ENCODE measurements around the gene VAV3.

Gene VAV3

GRCh38 chr1:107534632-107535031 lies 430.3 kb downstream of the VAV3 start:
- no peak for DNase-seq (ENCODE audit: low spot score)

- DNase-seq (ENCODE audit: low spot score), result no peak
These were observed 431.5 kb downstream of the VAV3 start for GRCh38 chr1:107533436-107533835.

GRCh38 chr1:107532318-107532717 lies 432.7 kb downstream of the VAV3 start:
- no peak for DNase-seq (ENCODE audit: low spot score)

GRCh38 chr1:107531065-107531908 lies 433.7 kb downstream of the VAV3 start:
- no peak for DNase-seq (ENCODE audit: low spot score)

- no peak for DNase-seq (ENCODE audit: low spot score)
These were observed 434.4 kb downstream of the VAV3 start for GRCh38 chr1:107530543-107530942.

- no peak for DNase-seq (ENCODE audit: low spot score)
These were observed 435.4 kb downstream of the VAV3 start for GRCh38 chr1:107529511-107530149.

GRCh38 chr1:107526524-107527198 lies 438.3 kb downstream of the VAV3 start:
- DNase-seq (ENCODE audit: low spot score), result no peak

- DNase-seq (ENCODE audit: low spot score), result no peak
These were observed 439.0 kb downstream of the VAV3 start for GRCh38 chr1:107525961-107526360.

GRCh38 chr1:107525145-107525544 lies 439.8 kb downstream of the VAV3 start:
- no peak for DNase-seq (ENCODE audit: low spot score)

- DNase-seq (ENCODE audit: low spot score), result no peak
These were observed 440.7 kb downstream of the VAV3 start for GRCh38 chr1:107524301-107524700.

GRCh38 chr1:107523736-107524135 lies 441.2 kb downstream of the VAV3 start:
- no peak for DNase-seq (ENCODE audit: low spot score)

- no peak for DNase-seq (ENCODE audit: low spot score)
These were observed 441.9 kb downstream of the VAV3 start for GRCh38 chr1:107523061-107523460.

Data from CD4-positive, alpha-beta T cell treated with Interleukin-6 at 100 ng/mL for 8 hours (primary cell).